WERI-Rb-1 (cell line): ENCODE results near the gene TRMT112.
A peak's percentile ranks its signal among the peaks of the same experiment; 100 is the strongest.

ENCODE experiments used
- DNase-seq: peaks from one replicate; pipeline ENCODE4 v3.0.0-alpha.2; 2020
- H3K27ac ChIP-seq: fragments of 250-450 bp; sonication (Bioruptor Pico); 2 replicates; pipeline ENCODE4 v1.5.1; 2020; ENCODE audit warnings: mild to moderate bottlenecking, moderate library complexity
- H3K27me3 ChIP-seq: fragments of 250-450 bp; sonication (Bioruptor Pico); 2 replicates; pipeline ENCODE4 v1.5.1; 2021; ENCODE audit warnings: mild to moderate bottlenecking, low read depth, moderate library complexity; ENCODE audit not compliant: insufficient read depth, severe bottlenecking
- H3K36me3 ChIP-seq: fragments of 250-450 bp; sonication (Bioruptor Pico); 2 replicates; pipeline ENCODE4 v1.5.1; 2020; ENCODE audit warnings: mild to moderate bottlenecking, moderate library complexity
- H3K4me3 ChIP-seq: 2 replicates; pipeline ENCODE4 v1.5.1; 2011; ENCODE audit warnings: low read depth, mild to moderate bottlenecking, control low read depth, low read length
- H3K9me3 ChIP-seq: fragments of 250-450 bp; sonication (Bioruptor Pico); 2 replicates; pipeline ENCODE4 v1.5.1; 2021; ENCODE audit warnings: mild to moderate bottlenecking, moderate library complexity; ENCODE audit not compliant: severe bottlenecking
- TF ChIP-seq, protein P1 (sequence below): IDR thresholded peaks from 2 replicates; pipeline ENCODE4 v1.5.1; 2011; ENCODE audit warnings: low read depth, mild to moderate bottlenecking, control low read depth, inconsistent platforms, low read length

Gene TRMT112

GRCh38 chr11:64289002-64289564, 28.3 kb downstream of the TRMT112 start:
- TF ChIP-seq, protein P1, sequence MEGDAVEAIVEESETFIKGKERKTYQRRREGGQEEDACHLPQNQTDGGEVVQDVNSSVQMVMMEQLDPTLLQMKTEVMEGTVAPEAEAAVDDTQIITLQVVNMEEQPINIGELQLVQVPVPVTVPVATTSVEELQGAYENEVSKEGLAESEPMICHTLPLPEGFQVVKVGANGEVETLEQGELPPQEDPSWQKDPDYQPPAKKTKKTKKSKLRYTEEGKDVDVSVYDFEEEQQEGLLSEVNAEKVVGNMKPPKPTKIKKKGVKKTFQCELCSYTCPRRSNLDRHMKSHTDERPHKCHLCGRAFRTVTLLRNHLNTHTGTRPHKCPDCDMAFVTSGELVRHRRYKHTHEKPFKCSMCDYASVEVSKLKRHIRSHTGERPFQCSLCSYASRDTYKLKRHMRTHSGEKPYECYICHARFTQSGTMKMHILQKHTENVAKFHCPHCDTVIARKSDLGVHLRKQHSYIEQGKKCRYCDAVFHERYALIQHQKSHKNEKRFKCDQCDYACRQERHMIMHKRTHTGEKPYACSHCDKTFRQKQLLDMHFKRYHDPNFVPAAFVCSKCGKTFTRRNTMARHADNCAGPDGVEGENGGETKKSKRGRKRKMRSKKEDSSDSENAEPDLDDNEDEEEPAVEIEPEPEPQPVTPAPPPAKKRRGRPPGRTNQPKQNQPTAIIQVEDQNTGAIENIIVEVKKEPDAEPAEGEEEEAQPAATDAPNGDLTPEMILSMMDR: no peak
- Histone ChIP-seq H3K27me3 (peaks cover 22% of the 10 kb centered on the region), H3K36me3 (no peaks in the 10 kb centered on the region), H3K27ac (no peak overlapping the region), H3K9me3 (no peaks in the 10 kb centered on the region), H3K4me3 (no peak overlapping the region)
- DNase-seq: no peak

GRCh38 chr11:64288353-64288750, 29.0 kb downstream of the TRMT112 start:
- Histone ChIP-seq H3K27me3 (peaks cover 22% of the 10 kb centered on the region), H3K36me3 (peaks cover 3% of the 10 kb centered on the region), H3K27ac (no peak overlapping the region), H3K9me3 (no peaks in the 10 kb centered on the region), H3K4me3 (no peak overlapping the region)
- TF ChIP-seq, protein P1: no peak
- DNase-seq: no peak

DNA sequence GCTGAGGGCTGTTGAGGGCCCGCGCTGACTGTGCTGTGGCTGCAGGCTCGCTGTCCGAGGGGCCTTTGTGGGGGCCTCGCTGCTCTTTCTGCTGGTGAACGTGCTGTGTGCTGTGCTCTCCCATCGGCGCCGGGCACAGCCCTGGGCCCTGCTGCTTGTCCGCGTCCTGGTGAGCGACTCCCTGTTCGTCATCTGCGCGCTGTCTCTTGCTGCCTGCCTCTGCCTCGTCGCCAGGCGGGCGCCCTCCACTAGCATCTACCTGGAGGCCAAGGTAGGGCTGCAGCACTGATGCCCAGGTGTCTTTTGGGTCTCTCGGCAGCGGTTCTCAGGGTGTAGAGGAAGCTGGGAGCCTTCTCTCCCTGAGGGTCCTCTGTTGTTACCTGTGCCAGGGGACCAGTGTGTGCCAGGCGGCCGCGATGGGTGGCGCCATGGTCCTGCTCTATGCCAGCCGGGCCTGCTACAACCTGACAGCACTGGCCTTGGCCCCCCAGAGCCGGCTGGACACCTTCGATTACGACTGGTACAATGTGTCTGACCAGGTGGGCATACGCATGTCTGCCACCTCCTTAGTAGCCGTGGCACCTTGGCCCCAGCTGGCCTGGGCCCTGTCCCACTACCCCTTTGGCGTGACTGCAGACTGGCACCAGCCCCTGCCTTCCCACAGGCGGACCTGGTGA, 29.5 kb downstream of the TRMT112 start:
- peaks cover 16% of the 10 kb centered on the region for H3K27me3 ChIP-seq
- H3K4me3 ChIP-seq: no peak overlapping the region
- TF ChIP-seq, protein P1: no peak
- H3K36me3 ChIP-seq: peaks cover 8% of the 10 kb centered on the region
- no peak overlapping the region for H3K27ac ChIP-seq
- no peaks in the 10 kb centered on the region for H3K9me3 ChIP-seq
- no peak for DNase-seq

- TF ChIP-seq, protein P1: no peak
These were observed 30.6 kb downstream of the TRMT112 start for GRCh38 chr11:64286801-64287159.

GRCh38 chr11:64285885-64286800, 31.2 kb downstream of the TRMT112 start:
- DNase-seq: peak; percentile 39
- Histone ChIP-seq H3K9me3 (no peaks in the 10 kb centered on the region), H3K36me3 (peaks cover 23% of the 10 kb centered on the region), H3K4me3 (peak overlapping the region; percentile 96), H3K27ac (peak overlapping the region; percentile 91), H3K27me3 (peaks cover 6% of the 10 kb centered on the region)
- TF ChIP-seq, protein P1: peak; percentile 27; the same call in 1 of the 2 replicates

More at GRCh38 chr11:64286801-64287159, 30.6 kb downstream of the TRMT112 start:
- peaks cover 9% of the 10 kb centered on the region for H3K27me3 ChIP-seq
- no peaks in the 10 kb centered on the region for H3K9me3 ChIP-seq
- H3K27ac ChIP-seq: no peak overlapping the region
- H3K36me3 ChIP-seq: peaks cover 17% of the 10 kb centered on the region
- no peak for DNase-seq
- no peak overlapping the region for H3K4me3 ChIP-seq
